Measurements from ENCODE around the gene TMOD3.

DNA sequence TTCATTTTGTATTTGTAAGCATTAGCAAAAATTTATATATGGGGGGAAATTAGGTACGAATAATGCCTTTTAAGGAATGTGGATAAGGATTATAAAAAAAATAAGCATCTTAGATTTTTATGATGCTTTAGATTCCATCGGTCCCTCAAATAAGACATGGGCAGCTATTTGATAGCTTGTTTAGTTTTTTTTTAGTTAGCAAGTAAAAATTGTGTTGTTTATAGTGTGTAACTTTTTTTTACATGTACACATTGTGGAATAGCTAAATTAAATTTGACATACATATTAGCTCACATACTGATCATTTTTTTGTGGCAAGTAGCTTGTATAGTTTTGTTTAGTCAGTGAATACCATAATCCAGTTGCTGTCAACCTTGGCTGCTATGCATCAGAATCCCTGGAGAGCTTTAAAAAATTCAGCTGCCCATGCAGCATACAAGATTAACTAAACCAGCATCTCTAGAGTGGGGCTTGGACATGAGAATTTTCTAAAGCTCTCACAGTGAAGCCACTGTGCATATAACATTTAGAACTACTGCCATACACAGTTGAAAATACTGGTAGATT, 53.9 kb downstream of the TMOD3 start:
- no peak for TF ChIP-seq POLR2A (IDR thresholded peaks at IDR 0.05)
- TF ChIP-seq, protein P1, sequence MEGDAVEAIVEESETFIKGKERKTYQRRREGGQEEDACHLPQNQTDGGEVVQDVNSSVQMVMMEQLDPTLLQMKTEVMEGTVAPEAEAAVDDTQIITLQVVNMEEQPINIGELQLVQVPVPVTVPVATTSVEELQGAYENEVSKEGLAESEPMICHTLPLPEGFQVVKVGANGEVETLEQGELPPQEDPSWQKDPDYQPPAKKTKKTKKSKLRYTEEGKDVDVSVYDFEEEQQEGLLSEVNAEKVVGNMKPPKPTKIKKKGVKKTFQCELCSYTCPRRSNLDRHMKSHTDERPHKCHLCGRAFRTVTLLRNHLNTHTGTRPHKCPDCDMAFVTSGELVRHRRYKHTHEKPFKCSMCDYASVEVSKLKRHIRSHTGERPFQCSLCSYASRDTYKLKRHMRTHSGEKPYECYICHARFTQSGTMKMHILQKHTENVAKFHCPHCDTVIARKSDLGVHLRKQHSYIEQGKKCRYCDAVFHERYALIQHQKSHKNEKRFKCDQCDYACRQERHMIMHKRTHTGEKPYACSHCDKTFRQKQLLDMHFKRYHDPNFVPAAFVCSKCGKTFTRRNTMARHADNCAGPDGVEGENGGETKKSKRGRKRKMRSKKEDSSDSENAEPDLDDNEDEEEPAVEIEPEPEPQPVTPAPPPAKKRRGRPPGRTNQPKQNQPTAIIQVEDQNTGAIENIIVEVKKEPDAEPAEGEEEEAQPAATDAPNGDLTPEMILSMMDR (IDR thresholded peaks at IDR 0.05) = no peak

Data from esophagus squamous epithelium (tissue), 4 donors.